Muscle of leg (tissue), 11 donors: Measurements from ENCODE around the gene NEU1. TPM values are rescaled to one million over a fixed set of nuclear protein-coding genes. Genes with fewer than 3 reads are reported as not detected.

ENCODE experiments used
- DNase-seq: peaks from one replicate; pipeline ENCODE4 v3.0.0; 2013
- H3K27ac ChIP-seq: one replicate; pipeline ENCODE4 v1.5.1; 2013; ENCODE audit warnings: mild to moderate bottlenecking, low read length, control low read depth
- H3K27me3 ChIP-seq: one replicate; pipeline ENCODE4 v1.6.1; 2013; ENCODE audit warnings: low read length; ENCODE audit not compliant: control insufficient read depth, insufficient read depth
- H3K36me3 ChIP-seq: one replicate; pipeline ENCODE4 v1.6.1; 2013; ENCODE audit warnings: low read length; ENCODE audit not compliant: control insufficient read depth, insufficient read depth
- H3K4me1 ChIP-seq: one replicate; pipeline ENCODE4 v1.6.1; 2013; ENCODE audit warnings: low read length; ENCODE audit not compliant: control insufficient read depth, insufficient read depth
- H3K4me3 ChIP-seq: one replicate; pipeline ENCODE4 v1.5.1; 2013; ENCODE audit warnings: low read length, control low read depth
- H3K9me3 ChIP-seq: replicated peaks from 2 replicates; pipeline ENCODE4 v1.6.1; 2013; ENCODE audit warnings: low read depth, low read length; ENCODE audit not compliant: control insufficient read depth
- WGBS: methylation state at CpG from one replicate; pipeline ENCODE4 v1.1.5; 2013; ENCODE audit warnings: missing lambda C conversion rate; ENCODE audit not compliant: insufficient coverage; 5-methylcytosine and 5-hydroxymethylcytosine counted together
- polyA plus RNA-seq, 8 donors: library from polyadenylated mRNA; unstranded; fragments of 120-200 nt; gene quantifications; one replicate each; pipeline versions ENCODE4 v1.2.1 to v1.2.3, GENCODE V29; 2013; ENCODE audit warnings: inconsistent platforms in 1 of 8, low replicate concordance in 1 of 8; ENCODE audit not compliant: insufficient read length in 8 of 8, insufficient read depth in 1 of 8
- total RNA-seq: library from RNA; stranded (reverse); fragments of 120-200 nt; gene quantifications from one replicate; pipeline ENCODE4 v1.2.4, GENCODE V29; 2013

NEU1 gene
- total and polyA plus RNA-seq, 9 donors: 14.5 to 27.1 (median 18.5) TPM

DNA sequence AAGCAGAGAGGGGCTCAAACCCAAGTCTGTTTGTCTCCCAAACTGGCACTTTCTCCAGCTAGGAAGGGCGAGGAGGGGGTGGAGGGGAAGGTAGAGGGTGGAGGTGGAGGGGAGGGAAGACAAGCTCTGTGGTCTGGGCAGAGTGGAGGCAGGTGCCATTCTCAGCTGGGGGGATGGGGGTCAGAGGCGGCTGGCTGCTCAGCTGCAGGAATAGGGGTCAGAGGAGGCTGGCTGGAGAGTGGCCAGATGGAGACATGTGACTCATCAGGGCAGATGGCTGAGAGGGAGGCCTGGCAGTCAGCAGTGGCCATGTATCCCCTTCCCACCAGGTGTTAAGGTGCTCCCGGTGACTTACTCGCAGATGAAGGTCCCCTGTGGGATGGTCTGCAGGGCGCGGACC is 19.7 kb upstream of the NEU1 start:
- WGBS: 76% methylated on average over 4 of the region's 6 CpGs
- Histone ChIP-seq H3K9me3 (no peaks in the 10 kb centered on the region), H3K27me3 (no peaks in the 10 kb centered on the region), H3K4me1 (peaks cover 2% of the 10 kb centered on the region), H3K27ac (no peak overlapping the region), H3K36me3 (peaks cover 65% of the 10 kb centered on the region), H3K4me3 (no peak overlapping the region)
- DNase-seq: no peak

DNA sequence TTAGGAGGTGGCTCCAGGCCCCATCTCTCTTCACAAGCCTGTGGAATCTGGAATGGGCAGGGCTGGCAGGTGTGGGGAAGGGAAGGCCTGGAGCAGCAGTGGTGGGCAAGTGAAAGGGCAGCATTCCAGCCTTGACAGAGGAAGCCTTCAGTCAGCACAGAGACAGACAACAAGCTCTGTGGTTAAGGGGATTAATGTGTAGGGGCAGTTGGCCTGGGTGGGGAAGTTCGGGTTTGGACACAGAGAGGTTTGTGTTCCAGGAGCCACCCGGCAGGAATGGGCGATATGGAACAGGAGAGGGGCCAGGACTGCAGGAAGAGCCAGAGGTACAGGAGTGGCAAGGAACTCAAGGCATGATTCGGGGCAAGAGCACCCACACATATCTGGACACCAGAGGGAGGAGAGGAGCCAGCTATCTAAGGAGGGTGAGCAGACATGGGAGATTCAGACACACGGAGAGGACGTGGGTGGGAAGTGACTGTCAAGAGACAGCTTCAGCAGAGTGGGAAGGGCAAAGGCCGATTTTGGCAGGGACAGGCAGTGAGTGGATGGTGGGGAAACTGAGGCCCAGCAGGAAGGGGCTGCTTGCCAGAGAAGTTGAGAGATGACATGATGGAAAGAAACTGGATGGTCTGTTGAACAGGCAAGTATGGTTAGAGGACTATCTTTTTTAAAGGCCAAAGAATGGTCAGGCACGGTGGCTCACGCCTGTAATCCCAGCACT is 18.7 kb upstream of the NEU1 start:
- Histone ChIP-seq H3K27me3 (no peaks in the 10 kb centered on the region), H3K36me3 (peaks cover 55% of the 10 kb centered on the region), H3K27ac (no peak overlapping the region), H3K4me1 (peaks cover 2% of the 10 kb centered on the region), H3K4me3 (no peak overlapping the region), H3K9me3 (no peaks in the 10 kb centered on the region)
- DNase-seq: no peak
- 73% methylated on average over 6 of the region's 9 CpGs for WGBS

DNA sequence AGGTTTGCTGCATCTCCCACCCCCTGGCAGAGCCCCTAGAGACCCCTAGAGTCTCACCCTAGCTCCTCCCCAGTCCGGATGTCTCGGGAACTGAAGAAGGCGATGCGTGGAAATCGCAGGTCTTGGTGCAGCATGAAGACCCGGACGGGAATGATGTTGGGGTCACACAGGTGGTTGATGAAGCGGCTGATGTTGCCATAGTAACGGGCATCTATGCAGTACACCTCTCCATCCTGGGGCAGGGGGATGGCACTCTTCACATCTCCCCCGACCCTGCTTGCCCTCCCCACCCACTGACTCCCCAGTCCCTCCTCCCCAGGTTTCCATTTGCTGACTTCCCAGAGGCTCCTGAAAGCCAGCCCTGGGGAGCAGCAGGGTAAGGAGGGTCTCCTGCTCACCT is 18.0 kb upstream of the NEU1 start:
- WGBS: no CpG with 5 or more reads among the region's 10 CpGs
- DNase-seq: no peak
- Histone ChIP-seq H3K4me3 (no peak overlapping the region), H3K36me3 (peaks cover 52% of the 10 kb centered on the region), H3K9me3 (no peaks in the 10 kb centered on the region), H3K27me3 (no peaks in the 10 kb centered on the region), H3K27ac (no peak overlapping the region), H3K4me1 (peaks cover 2% of the 10 kb centered on the region)

DNA sequence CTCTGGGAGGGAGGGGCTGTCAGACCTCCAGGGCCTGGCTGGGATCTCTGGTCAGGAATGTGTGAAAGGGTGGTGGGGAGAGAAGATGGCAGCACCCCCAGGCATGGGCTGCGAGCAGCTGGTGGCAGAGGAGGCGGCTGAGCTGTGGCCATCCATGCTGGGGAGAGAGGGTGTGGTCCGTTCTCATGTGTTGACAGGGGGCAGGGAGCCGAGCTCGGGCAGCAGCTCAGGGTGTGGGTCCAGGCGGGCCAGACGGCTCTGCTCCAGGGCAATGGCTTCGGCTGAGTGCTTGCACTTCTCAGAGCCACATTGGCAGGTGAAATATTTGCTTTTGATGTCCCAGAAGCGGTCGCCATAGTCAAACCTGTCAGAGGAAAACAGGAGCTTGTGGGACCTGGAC is 17.3 kb upstream of the NEU1 start:
- no peak overlapping the region for H3K4me3 ChIP-seq
- peaks cover 50% of the 10 kb centered on the region for H3K36me3 ChIP-seq
- H3K4me1 ChIP-seq: peaks cover 2% of the 10 kb centered on the region
- no peak for DNase-seq
- H3K9me3 ChIP-seq: no peaks in the 10 kb centered on the region
- H3K27me3 ChIP-seq: no peaks in the 10 kb centered on the region
- 73% methylated on average over 10 of the region's 10 CpGs for WGBS
- no peak overlapping the region for H3K27ac ChIP-seq

DNA sequence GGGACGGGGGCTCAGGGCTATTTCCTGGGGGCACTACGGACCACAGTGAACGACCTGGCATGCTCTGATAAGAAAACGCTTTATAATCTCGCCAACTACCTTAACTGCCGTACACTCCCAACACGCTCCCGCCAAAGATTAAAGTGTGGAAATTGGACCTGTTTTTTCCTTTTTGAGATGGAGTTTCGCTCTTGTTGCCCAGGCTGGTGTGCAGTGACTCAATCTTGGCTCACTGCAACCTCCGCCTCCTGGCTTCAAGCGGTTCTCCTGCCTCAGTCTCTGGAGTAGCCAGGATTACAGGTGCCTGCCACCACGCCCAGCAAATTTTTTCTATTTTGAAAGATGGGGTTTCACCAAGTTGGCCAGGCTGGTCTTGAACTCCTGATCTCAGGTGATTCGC is 16.5 kb upstream of the NEU1 start:
- Histone ChIP-seq H3K4me1 (peaks cover 2% of the 10 kb centered on the region), H3K4me3 (no peak overlapping the region)
- WGBS: 76% methylated on average over 8 of the region's 13 CpGs

DNA sequence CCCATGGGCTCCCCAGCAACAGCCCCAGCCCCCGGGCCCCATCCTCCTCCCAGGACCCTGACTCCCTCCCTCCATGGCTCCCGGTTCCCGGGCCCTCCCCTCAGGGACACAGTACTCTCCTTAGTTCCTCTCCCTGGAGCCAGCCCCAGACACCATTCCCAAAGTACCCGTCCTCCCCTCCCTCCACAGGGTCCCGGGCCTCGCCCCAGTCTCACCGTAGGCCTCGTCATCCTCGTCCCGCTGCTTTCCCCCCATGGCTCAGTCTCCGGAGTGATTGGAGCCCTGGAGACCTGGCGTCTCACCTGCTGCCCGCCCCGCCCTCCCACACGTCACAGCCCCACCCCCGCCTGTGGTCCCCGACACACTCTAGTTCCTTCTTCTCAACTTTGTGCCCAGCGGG is 16.1 kb upstream of the NEU1 start, which contains the start of gene SLC44A4:
Gene SLC44A4 (minus strand): TSS at position 272 of the 400 bp plus-strand sequence. CDS start 17 bp downstream, at position 255.
- no peak for DNase-seq
- no peak within 1 kb of the TSS for H3K27ac ChIP-seq
- 21% methylated on average over 15 of the region's 18 CpGs for WGBS
- H3K4me3 ChIP-seq: no peak within 1 kb of the TSS
- H3K9me3 ChIP-seq: no peaks in the 10 kb centered on the region
- peaks cover 39% of the 10 kb centered on the region for H3K36me3 ChIP-seq
- H3K27me3 ChIP-seq: no peaks in the 10 kb centered on the region
- H3K4me1 ChIP-seq: peaks cover 2% of the 10 kb centered on the region

More for the DNA sequence above, 16.5 kb upstream of the NEU1 start:
- H3K9me3 ChIP-seq: no peaks in the 10 kb centered on the region
- peaks cover 42% of the 10 kb centered on the region for H3K36me3 ChIP-seq
- no peak overlapping the region for H3K27ac ChIP-seq
- no peaks in the 10 kb centered on the region for H3K27me3 ChIP-seq
- no peak for DNase-seq

DNA sequence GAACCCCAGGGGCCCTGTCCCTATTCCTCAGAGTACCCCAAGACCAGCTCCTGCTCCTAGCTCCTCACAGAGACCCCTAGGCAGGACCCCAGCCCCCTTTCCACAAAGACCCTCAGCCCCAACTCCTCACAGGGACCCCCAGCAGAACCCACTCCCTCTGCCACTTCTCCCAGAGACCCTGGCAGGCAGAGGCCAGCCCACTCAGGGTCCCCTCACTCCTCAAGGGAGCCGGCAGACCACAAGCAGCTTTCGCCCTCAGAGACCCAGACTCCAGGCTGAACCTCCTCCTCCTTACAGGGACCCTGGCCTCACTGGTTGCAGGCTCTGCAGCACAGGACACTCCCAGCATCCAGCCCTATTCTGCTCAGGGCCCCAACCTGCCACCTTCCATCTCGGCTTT is 15.6 kb upstream of the NEU1 start:
- Histone ChIP-seq H3K36me3 (peaks cover 33% of the 10 kb centered on the region), H3K4me3 (no peak overlapping the region), H3K9me3 (no peaks in the 10 kb centered on the region), H3K27me3 (no peaks in the 10 kb centered on the region), H3K27ac (no peak overlapping the region), H3K4me1 (peaks cover 2% of the 10 kb centered on the region)
- DNase-seq: no peak
- WGBS: 47% methylated on average over 3 of the region's 3 CpGs

DNA sequence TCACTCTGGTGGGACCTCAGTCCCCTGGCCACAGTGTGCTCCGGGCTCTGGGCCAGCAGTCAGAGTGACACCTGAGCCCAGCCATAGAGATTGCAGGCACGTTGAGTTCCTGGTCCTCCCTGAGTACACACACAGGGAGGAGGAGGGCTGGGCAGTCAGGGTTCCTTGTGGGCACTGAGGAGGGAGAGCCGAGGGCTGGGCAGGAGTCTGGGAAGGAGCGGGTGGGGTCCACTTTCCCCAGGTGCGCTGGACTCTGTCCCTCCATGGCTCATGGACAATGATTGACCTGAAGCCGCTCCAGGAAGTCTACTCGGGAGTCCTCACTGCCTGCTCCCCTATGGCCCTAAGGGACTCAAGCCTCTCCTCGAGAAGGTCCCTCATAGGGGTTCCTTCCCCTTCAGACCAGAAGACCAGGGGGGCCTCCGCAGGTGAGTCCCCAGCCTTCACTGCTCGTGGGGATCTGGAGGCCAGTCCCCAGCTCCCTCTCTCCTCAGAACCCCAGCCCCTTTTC is 15.1 kb upstream of the NEU1 start:
- WGBS: 67% methylated on average over 7 of the region's 10 CpGs
- Histone ChIP-seq H3K36me3 (peaks cover 28% of the 10 kb centered on the region), H3K9me3 (no peaks in the 10 kb centered on the region), H3K27ac (no peak overlapping the region), H3K4me1 (peaks cover 1% of the 10 kb centered on the region), H3K4me3 (no peak overlapping the region), H3K27me3 (no peaks in the 10 kb centered on the region)
- no peak for DNase-seq

DNA sequence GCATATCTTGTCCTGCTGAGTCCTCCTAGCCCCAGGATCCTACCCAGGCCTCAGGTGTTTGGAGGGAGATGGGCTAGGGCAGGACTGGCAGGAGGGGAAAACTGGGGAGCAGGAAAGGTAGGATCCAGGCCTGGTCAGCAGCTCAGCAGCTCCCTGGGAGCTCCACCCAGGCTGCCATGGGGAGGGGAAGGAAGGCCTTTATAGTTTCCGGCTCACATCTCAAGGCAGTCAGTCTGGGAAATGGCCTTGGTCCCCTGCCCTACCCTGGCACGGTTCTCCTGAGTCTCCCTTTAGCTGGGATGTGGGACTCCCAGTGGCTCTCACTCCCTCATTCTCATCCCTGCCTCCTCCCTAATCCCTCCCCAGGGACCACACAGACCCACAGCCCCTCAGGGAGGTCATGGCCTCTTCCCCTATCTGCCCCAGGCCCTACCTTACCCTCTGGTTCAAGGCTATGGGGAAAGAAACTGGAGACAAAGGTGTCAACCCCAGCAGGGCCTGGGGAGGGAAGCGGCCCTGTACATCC is 14.6 kb upstream of the NEU1 start:
- Histone ChIP-seq H3K9me3 (no peaks in the 10 kb centered on the region), H3K27me3 (no peaks in the 10 kb centered on the region), H3K36me3 (peaks cover 23% of the 10 kb centered on the region), H3K4me3 (no peak overlapping the region), H3K27ac (no peak overlapping the region), H3K4me1 (no peaks in the 10 kb centered on the region)
- WGBS: 50% methylated on average over 2 of the region's 3 CpGs
- no peak for DNase-seq

DNA sequence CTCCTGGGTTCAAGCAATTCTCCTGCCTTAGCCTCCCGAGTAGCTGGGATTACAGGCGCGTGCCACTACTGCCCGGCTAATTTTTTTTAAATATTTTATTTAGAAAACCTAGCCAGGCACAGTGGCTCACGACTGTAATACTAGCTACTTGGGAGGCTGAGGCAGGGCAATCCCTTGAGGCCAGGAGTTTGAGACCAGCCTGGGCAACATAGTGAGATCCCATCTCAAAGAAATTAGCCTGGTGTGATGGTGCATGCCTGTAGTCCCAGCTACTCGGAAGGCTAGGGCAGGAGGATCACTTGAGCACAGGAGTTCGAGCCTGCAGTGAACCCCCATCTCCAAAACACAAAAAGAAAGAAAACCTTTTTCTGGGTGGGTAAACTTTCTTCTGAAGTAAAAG is 13.7 kb upstream of the NEU1 start:
- WGBS: no CpG with 5 or more reads among the region's 7 CpGs
- Histone ChIP-seq H3K27ac (no peak overlapping the region), H3K36me3 (peaks cover 18% of the 10 kb centered on the region), H3K4me3 (no peak overlapping the region), H3K4me1 (no peaks in the 10 kb centered on the region), H3K27me3 (peaks cover 3% of the 10 kb centered on the region), H3K9me3 (no peaks in the 10 kb centered on the region)
- DNase-seq: no peak
